ENCODE data around the gene PIGQ. TPM values are rescaled to one million over a fixed set of nuclear protein-coding genes. Genes with fewer than 3 reads are reported as not detected.
A peak's percentile ranks its signal among the peaks of the same experiment; 100 is the strongest.

PIGQ gene
- total RNA-seq, 5 donors from 2014 or later (not counting 1 experiment from before 2014, with no cell fraction given), result 38.2 to 86.9 (median 63.1) TPM

DNA sequence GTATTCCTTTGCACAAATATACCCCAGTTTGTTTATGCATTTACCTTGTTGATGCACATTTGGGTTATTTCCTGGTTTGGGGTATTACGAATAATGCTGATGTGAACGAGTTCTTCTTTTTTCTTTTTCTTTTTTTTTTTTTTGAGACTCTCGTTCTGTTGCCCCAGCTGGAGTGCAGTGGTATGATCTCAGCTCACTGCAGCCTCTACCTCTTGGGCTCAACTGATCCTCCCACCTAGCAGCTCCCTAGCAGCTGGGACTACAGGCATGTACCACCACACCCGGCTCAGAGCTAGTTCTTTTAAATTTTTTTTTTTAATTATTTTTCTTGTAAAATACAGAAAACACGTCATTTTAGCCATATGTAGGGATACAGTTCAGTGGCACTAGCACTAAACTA, 34.2 kb downstream of the PIGQ start:
- Histone ChIP-seq H3K27me3 (replicated peaks in 1 of 2; ENCODE audit: control insufficient read depth in 2 of 2, extremely low read depth in 1 of 2, insufficient read depth in 2 of 2, low read length in 1 of 2) (no peaks in the 10 kb centered on the region), H3K27ac (ENCODE audit: low read length) (no peak overlapping the region), H3K4me1 (ENCODE audit: control insufficient read depth in 1 of 2, extremely low read depth in 1 of 2, insufficient read depth in 2 of 2, low read length in 2 of 2) (peaks cover 0 to 3% of the 10 kb centered on the region in 2 experiments), H3K36me3 (ENCODE audit: control insufficient read depth in 2 of 2, extremely low read depth in 1 of 2, insufficient read depth in 1 of 2, low read length in 1 of 2) (peaks cover 0 to 1% of the 10 kb centered on the region in 2 donors), H3K9me3 (no peaks in the 10 kb centered on the region), H3K4me3 (ENCODE audit: control insufficient read depth in 1 of 2, extremely low read depth in 1 of 2, low read length in 1 of 2) (no peak overlapping the region)
- peaks cover 9 to 23% (median 14%) of the 10 kb centered on the region in 3 donors for H3K4me1 Mint-ChIP-seq
- no peak overlapping the region for H3K27ac Mint-ChIP-seq
- no peaks in the 10 kb centered on the region for H3K9me3 Mint-ChIP-seq
- no peak overlapping the region for H3K4me3 Mint-ChIP-seq
- WGBS (ENCODE audit: insufficient coverage), result 46% methylated on average over 3 of the region's 5 CpGs
- ATAC-seq (replicated peaks in 1 of 4), result no peak
- CTCF ChIA-PET, result no interaction called here
- no peak for DNase-seq
- POLR2A ChIA-PET, result no interaction called here
- peaks cover 10% of the 10 kb centered on the region for H3K36me3 Mint-ChIP-seq
- H3K27me3 Mint-ChIP-seq, result no peaks in the 10 kb centered on the region

DNA sequence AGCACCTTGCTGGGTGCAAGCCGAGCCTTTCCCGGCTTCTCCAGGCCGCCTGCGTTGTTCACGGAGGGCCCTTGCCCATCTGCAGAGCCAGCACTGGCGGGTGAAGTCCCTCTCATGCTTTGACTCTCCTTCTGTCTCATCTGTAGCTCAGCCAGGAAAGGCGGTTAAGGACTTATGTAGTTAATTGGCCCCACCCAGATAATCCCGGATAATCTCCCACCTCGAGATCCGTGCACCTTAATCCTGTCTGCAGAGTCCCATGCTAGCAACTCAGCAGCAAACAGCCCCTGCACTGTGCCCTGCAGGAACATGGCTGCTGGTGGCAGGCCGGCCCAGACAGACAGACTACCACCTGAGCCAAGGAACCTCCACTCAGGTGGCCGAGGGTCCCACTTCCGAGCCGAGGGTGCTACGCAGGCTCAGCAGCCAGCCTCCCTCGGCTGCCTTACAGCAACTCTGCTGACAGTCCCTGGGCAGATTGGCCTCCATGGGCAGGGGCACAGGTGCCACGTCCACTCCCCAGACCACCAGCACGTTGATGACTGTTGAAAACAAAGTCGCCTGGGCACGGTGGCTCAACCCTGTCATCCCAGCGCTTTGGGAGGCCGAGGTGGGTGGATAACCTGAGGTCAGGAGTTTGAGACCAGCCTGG, 37.0 kb downstream of the PIGQ start:
- Mint-ChIP-seq H3K4me1 (peaks cover 13 to 30% (median 17%) of the 10 kb centered on the region in 3 donors), H3K36me3 (peaks cover 10% of the 10 kb centered on the region), H3K27me3 (no peaks in the 10 kb centered on the region), H3K4me3 (no peak overlapping the region), H3K27ac (no peak overlapping the region), H3K9me3 (no peaks in the 10 kb centered on the region)
- POLR2A ChIA-PET, result no interaction called here
- CTCF ChIA-PET, result no interaction called here
- ATAC-seq (replicated peaks in 1 of 4) (no peak), DNase-seq (no peak)
- no peak overlapping the region for H3K27ac ChIP-seq (ENCODE audit: low read length)
- no peaks in the 10 kb centered on the region for H3K9me3 ChIP-seq
- WGBS (ENCODE audit: insufficient coverage), result 97% methylated on average over 17 of the region's 22 CpGs
- H3K27me3 ChIP-seq (replicated peaks in 1 of 2; ENCODE audit: control insufficient read depth in 2 of 2, extremely low read depth in 1 of 2, insufficient read depth in 2 of 2, low read length in 1 of 2), result no peaks in the 10 kb centered on the region
- H3K4me1 ChIP-seq (ENCODE audit: control insufficient read depth in 1 of 2, extremely low read depth in 1 of 2, insufficient read depth in 2 of 2, low read length in 2 of 2), result peaks cover 0 to 8% of the 10 kb centered on the region in 2 experiments
- no peak overlapping the region for H3K4me3 ChIP-seq (ENCODE audit: control insufficient read depth in 1 of 2, extremely low read depth in 1 of 2, low read length in 1 of 2)
- no peaks in the 10 kb centered on the region for H3K36me3 ChIP-seq (ENCODE audit: control insufficient read depth in 2 of 2, extremely low read depth in 1 of 2, insufficient read depth in 1 of 2, low read length in 1 of 2)

DNA sequence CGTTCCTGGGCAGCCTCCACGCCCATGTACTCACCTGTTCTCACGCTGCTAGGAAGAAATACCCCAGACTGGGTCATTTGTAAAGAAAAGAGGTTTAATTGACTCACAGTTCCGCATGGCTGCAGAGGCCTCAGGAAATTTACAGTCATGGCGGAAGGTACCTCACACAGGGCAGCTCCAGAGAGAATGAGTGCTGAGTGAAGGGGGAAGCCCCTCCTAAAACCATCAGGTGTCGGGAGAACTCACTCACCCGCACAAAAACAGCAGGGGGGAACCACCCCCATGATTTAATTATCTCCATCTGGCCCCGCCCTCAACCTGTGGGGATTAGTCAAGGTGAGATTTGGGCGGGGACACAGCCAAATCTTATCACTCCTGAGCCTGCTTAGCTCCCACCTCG, 38.3 kb downstream of the PIGQ start:
- Histone ChIP-seq H3K9me3 (no peaks in the 10 kb centered on the region), H3K4me3 (ENCODE audit: control insufficient read depth in 1 of 2, extremely low read depth in 1 of 2, low read length in 1 of 2) (no peak overlapping the region), H3K36me3 (ENCODE audit: control insufficient read depth in 2 of 2, extremely low read depth in 1 of 2, insufficient read depth in 1 of 2, low read length in 1 of 2) (no peaks in the 10 kb centered on the region), H3K27me3 (replicated peaks in 1 of 2; ENCODE audit: control insufficient read depth in 2 of 2, extremely low read depth in 1 of 2, insufficient read depth in 2 of 2, low read length in 1 of 2) (no peaks in the 10 kb centered on the region), H3K4me1 (ENCODE audit: control insufficient read depth in 1 of 2, extremely low read depth in 1 of 2, insufficient read depth in 2 of 2, low read length in 2 of 2) (peaks cover 0 to 8% of the 10 kb centered on the region in 2 experiments), H3K27ac (ENCODE audit: low read length) (no peak overlapping the region)
- no peak overlapping the region for H3K4me3 Mint-ChIP-seq
- ChIA-PET CTCF (interaction anchor here in 1 of 2 donors (0.7 kb wide), 1 partner anchor 8 kb away, joined by 3 read pairs; no protein-coding TSS in a partner anchor), POLR2A (no interaction called here)
- H3K27ac Mint-ChIP-seq, result no peak overlapping the region
- ATAC-seq (replicated peaks in 1 of 4) (no peak), DNase-seq (no peak)
- peaks cover 10% of the 10 kb centered on the region for H3K36me3 Mint-ChIP-seq
- no peaks in the 10 kb centered on the region for H3K9me3 Mint-ChIP-seq
- peaks cover 11 to 24% (median 13%) of the 10 kb centered on the region in 3 donors for H3K4me1 Mint-ChIP-seq
- H3K27me3 Mint-ChIP-seq, result no peaks in the 10 kb centered on the region
- WGBS (ENCODE audit: insufficient coverage), result 60% methylated on average over 3 of the region's 10 CpGs

DNA sequence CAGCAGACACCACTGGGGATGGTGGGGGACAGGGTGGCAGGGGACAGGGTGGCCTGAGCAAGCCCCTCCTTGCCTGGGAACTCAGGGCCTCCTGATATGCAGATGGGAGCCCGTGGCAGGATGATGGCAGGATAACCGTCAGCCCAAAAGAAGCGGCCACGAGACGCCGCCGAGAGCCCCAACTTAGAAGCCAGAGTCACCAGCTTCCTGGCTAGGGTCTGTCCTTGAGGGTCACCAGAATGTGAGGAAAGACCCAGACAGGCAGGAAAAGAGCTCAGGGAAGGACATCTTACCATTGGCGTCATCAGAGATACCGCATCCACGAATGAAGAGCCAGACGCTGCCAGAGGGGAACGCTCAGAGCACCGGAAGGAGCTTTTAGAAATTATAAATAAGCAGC, 39.5 kb downstream of the PIGQ start:
- ChIA-PET CTCF (no interaction called here), POLR2A (no interaction called here)
- H3K36me3 Mint-ChIP-seq, result peaks cover 12% of the 10 kb centered on the region
- Histone ChIP-seq H3K9me3 (no peaks in the 10 kb centered on the region), H3K4me1 (ENCODE audit: control insufficient read depth in 1 of 2, extremely low read depth in 1 of 2, insufficient read depth in 2 of 2, low read length in 2 of 2) (peaks cover 0 to 6% of the 10 kb centered on the region in 2 experiments), H3K27me3 (replicated peaks in 1 of 2; ENCODE audit: control insufficient read depth in 2 of 2, extremely low read depth in 1 of 2, insufficient read depth in 2 of 2, low read length in 1 of 2) (no peaks in the 10 kb centered on the region), H3K27ac (ENCODE audit: low read length) (no peak overlapping the region), H3K4me3 (ENCODE audit: control insufficient read depth in 1 of 2, extremely low read depth in 1 of 2, low read length in 1 of 2) (no peak overlapping the region), H3K36me3 (ENCODE audit: control insufficient read depth in 2 of 2, extremely low read depth in 1 of 2, insufficient read depth in 1 of 2, low read length in 1 of 2) (no peaks in the 10 kb centered on the region)
- H3K9me3 Mint-ChIP-seq, result no peaks in the 10 kb centered on the region
- no peak for ATAC-seq (replicated peaks in 1 of 4)
- H3K4me1 Mint-ChIP-seq, result peaks cover 5 to 16% (median 8%) of the 10 kb centered on the region in 3 donors
- no peaks in the 10 kb centered on the region for H3K27me3 Mint-ChIP-seq
- no peak for DNase-seq
- 96% methylated on average over 7 of the region's 13 CpGs for WGBS (ENCODE audit: insufficient coverage)
- H3K27ac Mint-ChIP-seq, result no peak overlapping the region
- no peak overlapping the region for H3K4me3 Mint-ChIP-seq

DNA sequence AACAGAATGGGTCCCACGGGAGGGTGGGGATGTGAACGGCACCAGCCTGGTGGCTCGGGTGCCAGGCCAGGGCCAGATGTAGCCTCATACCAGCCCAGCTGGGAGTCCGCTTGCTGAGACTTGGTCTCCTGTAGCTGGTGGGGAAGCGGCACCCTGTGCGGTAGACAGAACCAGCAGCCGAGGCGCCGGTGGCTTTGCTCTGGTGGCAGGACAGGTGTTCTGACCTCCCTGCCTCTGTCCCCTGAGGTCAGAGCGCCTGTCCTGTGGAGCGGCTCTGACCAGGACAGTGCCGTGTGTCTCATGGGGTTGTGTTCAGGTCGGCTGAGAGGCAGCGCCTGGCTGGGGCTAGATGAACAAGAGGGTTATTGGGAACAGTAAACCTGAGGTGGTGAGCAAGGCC, 40.2 kb downstream of the PIGQ start:
- Mint-ChIP-seq H3K27ac (peak overlapping the region in 1 of 2 donors; percentile 11), H3K9me3 (no peaks in the 10 kb centered on the region), H3K36me3 (peaks cover 16% of the 10 kb centered on the region), H3K27me3 (no peaks in the 10 kb centered on the region), H3K4me1 (peaks cover 5 to 16% (median 8%) of the 10 kb centered on the region in 3 donors), H3K4me3 (no peak overlapping the region)
- H3K36me3 ChIP-seq (ENCODE audit: control insufficient read depth in 2 of 2, extremely low read depth in 1 of 2, insufficient read depth in 1 of 2, low read length in 1 of 2), result no peaks in the 10 kb centered on the region
- POLR2A ChIA-PET, result no interaction called here
- no peak overlapping the region for H3K4me3 ChIP-seq (ENCODE audit: control insufficient read depth in 1 of 2, extremely low read depth in 1 of 2, low read length in 1 of 2)
- WGBS (ENCODE audit: insufficient coverage), result 94% methylated on average over 14 of the region's 14 CpGs
- H3K27ac ChIP-seq (ENCODE audit: low read length), result no peak overlapping the region
- CTCF ChIA-PET, result no interaction called here
- no peak for DNase-seq
- peaks cover 0 to 6% of the 10 kb centered on the region in 2 experiments for H3K4me1 ChIP-seq (ENCODE audit: control insufficient read depth in 1 of 2, extremely low read depth in 1 of 2, insufficient read depth in 2 of 2, low read length in 2 of 2)
- no peaks in the 10 kb centered on the region for H3K27me3 ChIP-seq (replicated peaks in 1 of 2; ENCODE audit: control insufficient read depth in 2 of 2, extremely low read depth in 1 of 2, insufficient read depth in 2 of 2, low read length in 1 of 2)
- ATAC-seq (replicated peaks in 1 of 4), result no peak
- H3K9me3 ChIP-seq, result no peaks in the 10 kb centered on the region

DNA sequence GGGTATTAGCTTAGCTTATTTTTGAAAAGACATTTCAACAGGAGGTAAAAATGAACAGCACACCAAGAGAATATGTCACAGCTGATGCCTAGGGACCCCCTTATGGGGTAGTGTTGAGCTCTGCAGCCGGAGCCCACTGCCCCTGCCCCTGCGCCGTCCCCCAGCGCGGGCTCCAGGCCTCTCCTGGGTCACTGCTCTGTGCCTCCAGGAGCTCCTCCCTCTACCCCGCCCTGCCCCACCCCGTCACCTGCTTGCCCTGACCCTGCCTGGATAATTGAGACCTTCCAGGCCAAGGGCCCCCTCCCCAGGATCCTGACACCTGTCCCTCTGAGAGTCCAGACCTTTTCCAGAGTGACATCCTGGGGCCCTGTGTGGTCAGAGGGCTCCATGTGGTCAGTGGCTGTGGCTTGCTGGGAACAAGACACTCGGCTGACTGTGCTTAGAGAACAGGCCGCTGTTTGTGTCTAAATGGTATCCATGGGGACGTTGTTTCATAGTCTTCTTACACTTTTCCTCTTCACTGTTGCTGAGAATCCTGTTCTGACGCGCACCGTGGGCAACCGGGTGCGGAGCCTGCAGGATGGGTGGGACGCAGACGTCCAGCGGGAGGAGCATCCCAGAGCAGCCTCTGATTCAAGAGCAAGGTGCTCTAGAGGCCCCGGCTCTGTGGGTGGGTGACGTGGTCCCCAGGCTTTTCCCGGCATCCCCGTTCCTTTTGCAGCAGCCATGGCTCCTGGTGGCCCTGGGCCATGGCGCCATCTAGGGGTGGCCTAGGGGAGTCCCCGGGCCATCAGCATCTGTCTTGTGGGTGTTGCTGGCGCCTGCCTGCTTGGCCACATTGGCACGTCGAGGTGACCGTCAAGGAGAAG, 41.0 kb downstream of the PIGQ start:
- Histone ChIP-seq H3K9me3 (no peaks in the 10 kb centered on the region), H3K27ac (ENCODE audit: low read length) (no peak overlapping the region), H3K4me1 (ENCODE audit: control insufficient read depth in 1 of 2, extremely low read depth in 1 of 2, insufficient read depth in 2 of 2, low read length in 2 of 2) (peaks cover 0 to 6% of the 10 kb centered on the region in 2 experiments), H3K4me3 (ENCODE audit: control insufficient read depth in 1 of 2, extremely low read depth in 1 of 2, low read length in 1 of 2) (no peak overlapping the region), H3K27me3 (replicated peaks in 1 of 2; ENCODE audit: control insufficient read depth in 2 of 2, extremely low read depth in 1 of 2, insufficient read depth in 2 of 2, low read length in 1 of 2) (no peaks in the 10 kb centered on the region), H3K36me3 (ENCODE audit: control insufficient read depth in 2 of 2, extremely low read depth in 1 of 2, insufficient read depth in 1 of 2, low read length in 1 of 2) (no peaks in the 10 kb centered on the region)
- CTCF ChIA-PET, result no interaction called here
- Mint-ChIP-seq H3K4me1 (peaks cover 5 to 11% (median 8%) of the 10 kb centered on the region in 3 donors), H3K27ac (peak overlapping the region in 1 of 2 donors; percentile 43), H3K36me3 (peaks cover 9% of the 10 kb centered on the region), H3K27me3 (no peaks in the 10 kb centered on the region), H3K9me3 (no peaks in the 10 kb centered on the region), H3K4me3 (no peak overlapping the region)
- WGBS (ENCODE audit: insufficient coverage), result 73% methylated on average over 25 of the region's 28 CpGs
- peak; percentile 65 to 75 (median 69) for ATAC-seq (replicated peaks in 1 of 4)
- DNase-seq, result peak in 30 of 35 experiments; percentile 25 to 73 (median 41)
- POLR2A ChIA-PET, result no interaction called here
